Measurements from ENCODE around the gene RIC8A. TPM values are rescaled to one million over a fixed set of nuclear protein-coding genes. Genes with fewer than 3 reads are reported as not detected.

Gene RIC8A
- total and polyA plus RNA-seq, 9 donors: 33.6 to 119 (median 83.8) TPM

DNA sequence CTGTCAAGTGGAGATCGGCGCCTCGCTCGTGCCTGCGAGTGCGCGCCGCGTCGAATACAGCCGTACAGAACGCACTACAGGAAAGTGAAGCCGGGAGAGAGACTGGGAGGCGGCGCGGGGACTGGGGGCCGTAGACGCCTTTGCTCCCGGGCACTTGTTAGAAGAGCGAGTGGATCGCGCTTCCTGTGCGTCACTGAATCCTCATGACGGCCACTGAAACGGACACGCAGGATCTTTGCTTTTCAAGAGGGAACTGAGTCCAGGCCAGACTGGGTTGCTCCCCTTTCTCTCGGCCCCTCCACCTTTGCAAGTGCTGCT is 314 bp downstream of the RIC8A start:
- intact Hi-C loops (cut with DNase I): loop anchor here (2.0 to 10.0 kb wide), 4 partner anchors 29 to 304 kb away; partner anchors contain the start of genes B4GALNT4 (in 3 of the 4), IFITM2 (in 1 of the 4), PSMD13 (in 1 of the 4) and SIRT3 (in 1 of the 4)
- peak overlapping the region; percentile 78 for H3K4me3 ChIP-seq
- no peaks in the 10 kb centered on the region for H3K27me3 ChIP-seq
- DNase-seq: peak in 1 of 5 donors; percentile 53
- TF ChIP-seq EP300 (IDR thresholded peaks at IDR 0.05) (no peak), POLR2A (IDR thresholded peaks at IDR 0.05) (no peak)
- TF ChIP-seq, protein P1, sequence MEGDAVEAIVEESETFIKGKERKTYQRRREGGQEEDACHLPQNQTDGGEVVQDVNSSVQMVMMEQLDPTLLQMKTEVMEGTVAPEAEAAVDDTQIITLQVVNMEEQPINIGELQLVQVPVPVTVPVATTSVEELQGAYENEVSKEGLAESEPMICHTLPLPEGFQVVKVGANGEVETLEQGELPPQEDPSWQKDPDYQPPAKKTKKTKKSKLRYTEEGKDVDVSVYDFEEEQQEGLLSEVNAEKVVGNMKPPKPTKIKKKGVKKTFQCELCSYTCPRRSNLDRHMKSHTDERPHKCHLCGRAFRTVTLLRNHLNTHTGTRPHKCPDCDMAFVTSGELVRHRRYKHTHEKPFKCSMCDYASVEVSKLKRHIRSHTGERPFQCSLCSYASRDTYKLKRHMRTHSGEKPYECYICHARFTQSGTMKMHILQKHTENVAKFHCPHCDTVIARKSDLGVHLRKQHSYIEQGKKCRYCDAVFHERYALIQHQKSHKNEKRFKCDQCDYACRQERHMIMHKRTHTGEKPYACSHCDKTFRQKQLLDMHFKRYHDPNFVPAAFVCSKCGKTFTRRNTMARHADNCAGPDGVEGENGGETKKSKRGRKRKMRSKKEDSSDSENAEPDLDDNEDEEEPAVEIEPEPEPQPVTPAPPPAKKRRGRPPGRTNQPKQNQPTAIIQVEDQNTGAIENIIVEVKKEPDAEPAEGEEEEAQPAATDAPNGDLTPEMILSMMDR (IDR thresholded peaks at IDR 0.05): no peak
- H3K27ac ChIP-seq: peak overlapping the region; percentile 75 to 98
- peaks cover 19% of the 10 kb centered on the region for H3K4me1 ChIP-seq (ENCODE audit: insufficient read depth)
- H3K9me3 ChIP-seq: no peaks in the 10 kb centered on the region
- WGBS, 3 donors: 0 to 1% (median 0%) methylated on average over 27 of the region's 27 CpGs
- H3K36me3 ChIP-seq: no peaks in the 10 kb centered on the region

DNA sequence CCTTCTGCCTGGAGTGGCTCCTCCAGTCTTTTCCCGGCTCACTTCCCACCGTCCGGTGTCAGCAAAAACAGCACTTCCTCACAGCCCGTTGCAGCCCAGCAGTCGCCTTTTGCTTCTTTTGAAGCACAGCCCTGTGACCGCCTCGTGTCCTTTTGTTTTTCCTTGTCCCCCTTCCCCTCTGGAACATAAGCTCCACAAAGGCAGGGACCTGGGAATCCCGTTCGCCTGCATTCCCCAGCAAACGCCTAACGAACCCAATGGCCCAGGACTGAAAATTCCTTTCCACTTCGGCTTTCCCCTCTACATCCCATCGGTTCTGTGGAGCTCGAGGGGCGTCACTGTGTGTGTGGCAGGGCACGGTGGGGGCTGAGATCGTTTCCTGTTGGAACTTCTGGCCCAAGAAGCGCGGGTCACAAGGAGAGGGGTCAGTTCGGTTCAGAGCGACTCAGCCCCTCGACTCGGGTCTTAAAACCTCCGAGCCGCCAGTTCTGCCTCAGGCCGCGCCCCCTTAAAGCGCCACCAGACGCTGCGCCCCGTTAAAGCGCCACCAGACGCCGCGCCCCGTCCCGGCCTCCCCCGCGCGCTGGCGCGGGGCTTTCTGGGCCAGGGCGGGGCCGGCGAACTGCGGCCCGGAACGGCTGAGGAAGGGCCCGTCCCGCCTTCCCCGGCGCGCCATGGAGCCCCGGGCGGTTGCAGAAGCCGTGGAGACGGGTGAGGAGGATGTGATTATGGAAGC is 841 bp downstream of the RIC8A start:
- peaks cover 19% of the 10 kb centered on the region for H3K4me1 ChIP-seq (ENCODE audit: insufficient read depth)
- peak overlapping the region; percentile 75 to 98 for H3K27ac ChIP-seq
- H3K9me3 ChIP-seq: no peaks in the 10 kb centered on the region
- no peaks in the 10 kb centered on the region for H3K27me3 ChIP-seq
- DNase-seq: peak; percentile 70 to 87 (median 79)
- H3K36me3 ChIP-seq: no peaks in the 10 kb centered on the region
- 0 to 1% (median 0%) methylated on average over 51 to 57 of the region's 57 CpGs for WGBS, 3 donors
- TF ChIP-seq, protein P1 (IDR thresholded peaks at IDR 0.05): no peak
- TF ChIP-seq POLR2A (IDR thresholded peaks at IDR 0.05): peak; percentile 87
- H3K4me3 ChIP-seq: peak overlapping the region; percentile 78
- intact Hi-C loops (cut with DNase I): loop anchor here (5.0 to 10.0 kb wide), 3 partner anchors 96 to 304 kb away; partner anchors contain the start of genes B4GALNT4 (in 3 of the 4) and IFITM2 (in 1 of the 4)

DNA sequence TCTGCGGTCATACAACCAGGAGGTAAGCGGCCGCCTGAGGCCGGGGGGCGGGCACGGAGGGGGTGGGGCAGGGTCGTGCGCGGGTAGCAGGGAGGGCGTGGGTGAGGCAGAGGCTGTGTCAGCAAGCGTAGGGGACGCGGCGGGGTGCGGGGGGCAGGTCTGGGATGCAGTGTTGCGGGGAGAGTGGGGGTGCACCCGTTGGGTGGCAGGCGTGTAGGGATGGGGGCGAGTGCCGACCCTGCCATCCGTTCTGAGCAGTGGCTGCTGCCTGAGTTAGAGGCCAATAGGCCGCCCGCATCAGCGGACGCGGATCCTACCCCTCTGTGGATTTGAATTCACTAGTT is 1.4 kb downstream of the RIC8A start:
- Histone ChIP-seq H3K9me3 (no peaks in the 10 kb centered on the region), H3K27ac (peak overlapping the region; percentile 75 to 98), H3K36me3 (no peaks in the 10 kb centered on the region), H3K27me3 (no peaks in the 10 kb centered on the region), H3K4me1 (ENCODE audit: insufficient read depth) (peaks cover 19% of the 10 kb centered on the region), H3K4me3 (peak overlapping the region; percentile 78)
- peak in 2 of 5 donors; percentile 51 to 65 for DNase-seq
- intact Hi-C loops (cut with DNase I): loop anchor here (5.0 to 10.0 kb wide), 3 partner anchors 96 to 303 kb away; partner anchors contain the start of genes B4GALNT4 (in 3 of the 4) and IFITM2 (in 1 of the 4)
- TF ChIP-seq, protein P1 (IDR thresholded peaks at IDR 0.05): no peak
- no peak for TF ChIP-seq POLR2A (IDR thresholded peaks at IDR 0.05)
- TF ChIP-seq EP300 (IDR thresholded peaks at IDR 0.05): no peak
- 0 to 1% (median 0%) methylated on average over 15 to 26 of the region's 26 CpGs for WGBS, 3 donors

DNA sequence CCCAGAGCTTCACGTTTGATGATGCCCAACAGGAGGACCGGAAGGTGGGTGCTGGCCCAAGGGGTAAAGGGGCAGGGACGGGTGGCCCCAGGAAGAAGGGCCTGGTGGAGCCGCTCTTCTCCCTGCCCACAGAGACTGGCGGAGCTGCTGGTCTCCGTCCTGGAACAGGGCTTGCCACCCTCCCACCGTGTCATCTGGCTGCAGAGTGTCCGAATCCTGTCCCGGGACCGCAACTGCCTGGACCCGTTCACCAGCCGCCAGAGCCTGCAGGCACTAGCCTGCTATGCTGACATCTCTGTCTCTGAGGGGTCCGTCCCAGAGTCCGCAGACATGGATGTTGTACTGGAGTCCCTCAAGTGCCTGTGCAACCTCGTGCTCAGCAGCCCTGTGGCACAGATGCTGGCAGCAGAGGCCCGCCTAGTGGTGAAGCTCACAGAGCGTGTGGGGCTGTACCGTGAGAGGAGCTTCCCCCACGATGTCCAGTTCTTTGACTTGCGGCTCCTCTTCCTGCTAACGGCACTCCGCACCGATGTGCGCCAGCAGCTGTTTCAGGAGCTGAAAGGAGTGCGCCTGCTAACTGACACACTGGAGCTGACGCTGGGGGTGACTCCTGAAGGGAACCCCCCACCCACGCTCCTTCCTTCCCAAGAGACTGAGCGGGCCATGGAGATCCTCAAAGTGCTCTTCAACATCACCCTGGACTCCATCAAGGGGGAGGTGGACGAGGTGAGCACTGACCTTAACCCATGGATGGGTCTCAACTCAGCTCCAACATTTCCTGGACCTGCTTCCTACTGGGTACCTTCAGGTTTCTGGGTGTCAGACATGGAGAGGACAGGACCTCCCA is 2.0 kb downstream of the RIC8A start:
- peak overlapping the region; percentile 78 for H3K4me3 ChIP-seq
- WGBS, 3 donors: 31 to 46% (median 34%) methylated on average over 20 to 29 of the region's 29 CpGs
- H3K27me3 ChIP-seq: no peaks in the 10 kb centered on the region
- TF ChIP-seq, protein P1 (IDR thresholded peaks at IDR 0.05): no peak
- TF ChIP-seq EP300 (IDR thresholded peaks at IDR 0.05): no peak
- no peak for TF ChIP-seq POLR2A (IDR thresholded peaks at IDR 0.05)
- H3K9me3 ChIP-seq: no peaks in the 10 kb centered on the region
- DNase-seq: peak in 2 of 5 donors; percentile 25 to 42
- H3K27ac ChIP-seq: peak overlapping the region in 1 of 2 donors; percentile 75
- peaks cover 17% of the 10 kb centered on the region for H3K4me1 ChIP-seq (ENCODE audit: insufficient read depth)
- no peaks in the 10 kb centered on the region for H3K36me3 ChIP-seq
- intact Hi-C loops (cut with DNase I): loop anchor here (5.0 to 10.0 kb wide), 3 partner anchors 95 to 303 kb away; partner anchors contain the start of genes B4GALNT4 (in 3 of the 4) and IFITM2 (in 1 of the 4)

All from ovary (tissue), 9 donors.